Measurements from ENCODE around the gene PLB1.

The PLB1 gene

DNA sequence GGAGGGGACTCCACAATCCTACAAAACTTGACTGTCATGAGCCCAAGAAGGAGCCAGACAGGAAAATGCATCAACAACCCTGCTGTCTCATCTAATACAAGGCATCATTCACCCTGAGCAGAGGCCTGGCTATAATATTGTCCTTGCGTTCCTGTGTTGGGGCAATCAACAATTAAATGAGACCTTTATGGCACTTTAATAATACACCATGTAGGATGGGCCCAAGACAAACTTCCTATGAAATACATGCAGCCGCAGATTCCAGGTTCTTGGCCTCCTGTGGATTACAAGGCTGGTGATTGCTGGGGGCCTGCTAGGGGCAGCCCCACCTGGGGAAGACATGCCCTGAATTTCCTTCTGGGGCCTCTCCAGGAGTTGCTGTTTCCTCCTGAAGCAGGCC, 173.0 kb downstream of the PLB1 start:
- no peak overlapping the region for H3K27ac ChIP-seq
- TF ChIP-seq, protein P1, sequence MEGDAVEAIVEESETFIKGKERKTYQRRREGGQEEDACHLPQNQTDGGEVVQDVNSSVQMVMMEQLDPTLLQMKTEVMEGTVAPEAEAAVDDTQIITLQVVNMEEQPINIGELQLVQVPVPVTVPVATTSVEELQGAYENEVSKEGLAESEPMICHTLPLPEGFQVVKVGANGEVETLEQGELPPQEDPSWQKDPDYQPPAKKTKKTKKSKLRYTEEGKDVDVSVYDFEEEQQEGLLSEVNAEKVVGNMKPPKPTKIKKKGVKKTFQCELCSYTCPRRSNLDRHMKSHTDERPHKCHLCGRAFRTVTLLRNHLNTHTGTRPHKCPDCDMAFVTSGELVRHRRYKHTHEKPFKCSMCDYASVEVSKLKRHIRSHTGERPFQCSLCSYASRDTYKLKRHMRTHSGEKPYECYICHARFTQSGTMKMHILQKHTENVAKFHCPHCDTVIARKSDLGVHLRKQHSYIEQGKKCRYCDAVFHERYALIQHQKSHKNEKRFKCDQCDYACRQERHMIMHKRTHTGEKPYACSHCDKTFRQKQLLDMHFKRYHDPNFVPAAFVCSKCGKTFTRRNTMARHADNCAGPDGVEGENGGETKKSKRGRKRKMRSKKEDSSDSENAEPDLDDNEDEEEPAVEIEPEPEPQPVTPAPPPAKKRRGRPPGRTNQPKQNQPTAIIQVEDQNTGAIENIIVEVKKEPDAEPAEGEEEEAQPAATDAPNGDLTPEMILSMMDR (conservative IDR thresholded peaks at IDR 0.05), result no peak

DNA sequence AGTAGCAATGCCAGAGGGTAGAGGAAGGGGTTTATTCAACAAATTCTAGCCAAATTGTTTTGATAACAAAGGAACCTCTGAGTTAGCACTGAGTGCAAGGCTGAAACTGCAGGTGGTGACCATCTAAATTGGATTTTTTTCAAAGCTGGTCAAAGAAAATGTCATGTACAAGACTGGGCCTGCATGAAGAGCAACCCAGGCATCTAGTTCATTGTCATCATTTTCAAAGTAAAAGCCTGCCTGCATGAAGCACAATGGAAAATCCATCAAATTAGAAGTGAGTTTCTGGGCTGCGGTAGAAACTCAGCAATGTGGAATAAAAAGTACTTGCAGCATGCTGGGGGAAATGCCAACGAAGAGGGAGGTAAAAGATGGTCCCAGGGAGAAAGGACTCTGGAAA, 175.0 kb downstream of the PLB1 start:
- H3K27ac ChIP-seq, result no peak overlapping the region
- TF ChIP-seq, protein P1 (conservative IDR thresholded peaks at IDR 0.05), result no peak

DNA sequence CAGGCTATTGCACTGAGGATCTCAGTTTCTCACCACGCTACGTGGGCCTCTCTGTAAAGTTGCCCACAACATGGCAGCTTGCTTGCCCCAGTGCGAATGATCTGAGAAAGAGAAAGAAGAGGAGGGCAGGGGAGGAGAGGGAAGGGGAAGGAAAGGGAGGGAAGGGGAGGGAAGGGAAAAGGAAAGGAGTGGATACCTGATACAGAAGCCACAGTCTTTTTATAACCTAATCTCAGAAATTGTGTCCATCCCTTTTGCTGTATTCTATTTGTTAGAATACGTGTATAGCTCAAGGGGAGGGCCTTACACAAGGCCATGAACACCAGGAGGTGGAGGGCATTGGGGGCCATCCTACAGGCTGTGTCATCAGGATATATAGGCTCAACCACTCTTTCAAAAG, 177.5 kb downstream of the PLB1 start:
- TF ChIP-seq, protein P1 (conservative IDR thresholded peaks at IDR 0.05), result no peak
- no peak overlapping the region for H3K27ac ChIP-seq

DNA sequence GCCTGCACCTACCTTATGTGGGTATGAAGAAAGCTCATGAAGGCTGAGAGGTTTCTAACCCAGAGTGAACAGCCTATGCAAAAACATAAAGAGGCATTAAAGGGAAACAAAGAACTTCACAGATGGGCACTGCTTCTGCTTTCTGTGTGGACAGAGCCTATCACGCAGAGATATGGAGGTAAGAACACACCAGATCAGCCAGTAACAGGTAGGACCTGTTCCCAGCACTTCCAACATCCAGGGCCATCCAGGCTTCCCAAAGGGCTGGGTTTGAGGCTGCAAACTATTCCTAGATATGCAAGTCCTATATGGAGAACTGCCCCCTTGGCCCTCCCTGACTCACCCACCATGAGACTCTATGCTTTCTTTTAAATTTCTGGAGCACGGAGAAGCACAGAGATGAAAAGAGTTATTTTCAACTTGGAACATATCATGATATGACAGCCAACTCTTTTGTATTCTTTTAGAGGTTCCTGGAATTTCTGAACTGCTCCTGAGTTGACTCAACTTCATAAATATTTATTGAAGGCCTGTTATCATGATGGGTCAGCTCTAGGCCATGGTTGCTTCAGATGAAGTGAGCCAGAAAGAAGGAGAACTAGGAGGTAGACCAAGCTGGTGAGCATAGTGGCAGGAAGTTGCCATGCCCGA, 178.3 kb downstream of the PLB1 start:
- TF ChIP-seq, protein P1 (conservative IDR thresholded peaks at IDR 0.05), result no peak
- no peak overlapping the region for H3K27ac ChIP-seq

DNA sequence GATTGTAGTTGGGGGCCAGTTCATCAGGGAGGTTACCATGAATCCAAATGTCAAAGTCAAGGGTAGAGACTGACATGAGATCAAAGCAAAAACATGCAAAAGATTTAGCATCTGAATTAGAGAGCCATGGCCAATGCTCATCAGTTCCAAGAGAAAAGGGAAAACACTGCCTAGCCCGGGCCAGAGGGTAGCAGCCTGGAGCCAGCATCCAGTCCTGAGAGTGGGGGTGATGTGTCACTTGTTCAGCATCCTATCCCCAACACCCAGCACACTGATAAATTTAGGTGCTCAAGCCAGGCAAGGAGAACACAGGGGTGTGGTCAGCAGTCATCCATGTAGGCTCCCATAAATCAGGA, 178.8 kb downstream of the PLB1 start:
- TF ChIP-seq, protein P1 (conservative IDR thresholded peaks at IDR 0.05), result no peak

DNA sequence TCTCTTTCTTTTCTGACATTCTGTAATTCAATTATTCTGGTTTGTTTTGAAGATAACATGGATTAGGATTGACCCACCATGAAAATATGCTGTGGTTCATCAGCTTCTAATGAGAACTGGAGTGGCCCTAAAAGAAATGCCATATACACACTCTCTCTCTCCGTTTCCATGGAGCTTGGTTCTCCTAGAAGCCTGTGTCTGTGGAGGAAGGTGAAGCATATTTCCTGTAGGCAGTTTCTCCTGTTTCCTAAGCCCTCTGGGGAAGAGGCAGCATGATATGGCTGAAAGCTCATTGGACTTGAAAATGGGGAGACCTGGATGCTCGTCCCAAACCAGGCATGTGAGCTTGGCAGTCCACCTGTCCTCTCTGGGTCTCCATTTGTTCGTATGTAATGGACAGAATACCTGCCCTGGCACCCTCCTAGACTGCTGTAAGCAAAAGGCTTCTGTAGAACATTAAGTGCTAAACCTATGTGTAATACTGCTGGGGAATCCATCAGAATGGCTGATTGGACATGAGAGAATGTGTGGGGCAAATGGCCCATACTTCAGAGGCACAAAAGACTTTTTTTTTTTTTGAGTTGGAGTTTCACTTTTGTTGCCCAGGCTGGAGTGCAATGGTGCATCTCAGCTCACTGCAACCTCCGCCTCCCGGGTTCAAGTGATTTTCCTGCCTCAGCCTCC, 180.4 kb downstream of the PLB1 start:
- H3K27ac ChIP-seq, result no peak overlapping the region
- TF ChIP-seq, protein P1 (conservative IDR thresholded peaks at IDR 0.05), result no peak

More for the DNA sequence above, 178.8 kb downstream of the PLB1 start:
- H3K27ac ChIP-seq, result no peak overlapping the region

DNA sequence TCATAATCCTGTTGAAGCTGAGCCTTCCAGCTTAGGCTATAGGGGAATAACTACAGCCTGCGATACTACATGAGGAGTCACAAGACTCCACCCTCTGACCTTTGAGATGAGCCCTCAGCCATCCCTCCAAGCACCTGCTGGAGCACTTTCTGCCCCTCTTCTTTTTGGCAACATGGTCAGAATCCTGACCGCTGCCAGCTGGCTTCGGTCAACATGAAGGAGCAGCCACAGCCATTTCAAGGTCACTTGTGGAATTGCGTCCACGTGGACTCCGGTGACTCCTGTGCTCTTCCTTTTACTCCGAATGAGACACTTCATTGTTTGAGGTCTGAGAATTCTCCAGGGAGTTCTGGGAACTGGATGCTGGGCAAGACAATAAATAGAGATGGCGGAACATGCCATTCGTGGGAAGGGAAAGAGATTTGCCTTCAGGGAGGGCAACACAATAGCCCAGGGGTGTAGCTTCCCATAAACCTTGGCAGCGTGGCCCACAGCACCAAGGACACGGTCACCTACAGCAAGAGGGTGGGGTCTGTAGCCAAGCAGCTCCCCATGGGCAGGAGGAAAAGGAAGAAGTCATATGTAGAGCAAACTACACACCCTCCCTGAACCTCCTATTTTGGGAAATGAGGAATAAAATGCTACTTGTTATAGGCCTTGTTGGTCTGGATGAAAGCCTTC, 182.5 kb downstream of the PLB1 start:
- TF ChIP-seq, protein P1 (conservative IDR thresholded peaks at IDR 0.05), result no peak
- no peak overlapping the region for H3K27ac ChIP-seq

All from VCaP (cell line).